ENCODE data around the gene CX3CL1. TPM values are rescaled to one million over a fixed set of nuclear protein-coding genes. Genes with fewer than 3 reads are reported as not detected.
"Not testable (repeated sequence)": the region's sequence is repeated elsewhere in the genome, so short reads cannot be mapped to it uniquely, and the experiment has no call there.

CX3CL1 gene
- total and polyA plus RNA-seq, 3 experiments from 2014 or later: not detected

DNA sequence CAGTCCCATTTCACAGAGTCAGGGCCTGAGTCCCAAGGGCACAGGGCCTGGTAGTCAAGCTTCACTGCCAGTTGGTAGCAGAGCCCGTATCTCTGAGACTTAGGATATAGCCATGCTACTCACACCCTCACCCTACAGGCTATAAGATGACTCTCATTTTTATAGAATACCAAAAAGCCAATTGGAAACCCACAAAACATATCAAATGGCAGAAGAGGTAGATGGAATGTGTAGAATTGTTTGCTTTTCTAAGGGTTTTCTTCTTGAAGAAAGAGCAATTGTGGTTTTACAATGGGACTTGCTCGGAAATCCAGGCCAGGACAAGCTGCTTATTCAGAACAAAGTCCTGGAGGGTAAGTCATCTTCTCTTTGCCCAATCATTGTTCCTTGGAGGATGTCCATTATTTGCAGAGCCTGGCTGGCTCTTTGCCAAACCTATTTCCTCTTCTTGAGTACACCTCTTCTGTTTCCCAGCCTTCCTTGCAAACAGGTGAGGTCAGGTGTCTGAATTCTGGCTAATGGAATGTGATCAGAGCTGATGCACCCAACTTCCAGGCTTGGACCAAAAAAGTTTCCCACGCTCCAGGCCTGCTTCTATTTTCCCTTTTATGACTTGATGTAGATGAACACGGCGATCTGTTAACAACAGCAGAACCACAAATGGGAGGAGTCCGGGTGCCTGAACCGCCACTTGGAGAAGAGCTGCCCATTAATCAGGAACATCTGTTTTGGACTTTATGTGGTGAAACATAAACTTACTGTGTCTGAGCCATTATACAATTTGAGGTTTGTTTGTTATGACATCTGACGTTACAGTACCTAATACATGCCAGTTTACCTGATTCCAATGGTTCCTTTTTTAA lies 30.6 kb upstream of the CX3CL1 start:
- H3K27me3 Mint-ChIP-seq: peaks cover 40 to 70% of the 10 kb centered on the region in 2 donors
- no peak overlapping the region for H3K27ac ChIP-seq (ENCODE audit: low read depth, low read length)
- peaks cover 0 to 4% (median 3%) of the 10 kb centered on the region in 3 donors for H3K4me1 Mint-ChIP-seq
- H3K36me3 Mint-ChIP-seq: peaks cover 0 to 3% (median 2%) of the 10 kb centered on the region in 3 donors
- CTCF ChIA-PET: no interaction called here
- no peaks in the 10 kb centered on the region for H3K36me3 ChIP-seq (ENCODE audit: insufficient read depth, low read length)
- POLR2A ChIA-PET: no interaction called here
- peaks cover 0 to 5% (median 0%) of the 10 kb centered on the region in 5 donors for H3K9me3 Mint-ChIP-seq
- no peak for DNase-seq
- H3K4me1 ChIP-seq (ENCODE audit: insufficient read depth, low read length): peaks cover 4% of the 10 kb centered on the region
- no peak overlapping the region for H3K27ac Mint-ChIP-seq
- no peak overlapping the region for H3K4me3 ChIP-seq (ENCODE audit: low read length)
- peaks cover 10% of the 10 kb centered on the region for H3K27me3 ChIP-seq (ENCODE audit: insufficient read depth, low read length, poor library complexity, severe bottlenecking)
- no peaks in the 10 kb centered on the region for H3K9me3 ChIP-seq (ENCODE audit: low read length)
- H3K4me3 Mint-ChIP-seq: no peak overlapping the region

DNA sequence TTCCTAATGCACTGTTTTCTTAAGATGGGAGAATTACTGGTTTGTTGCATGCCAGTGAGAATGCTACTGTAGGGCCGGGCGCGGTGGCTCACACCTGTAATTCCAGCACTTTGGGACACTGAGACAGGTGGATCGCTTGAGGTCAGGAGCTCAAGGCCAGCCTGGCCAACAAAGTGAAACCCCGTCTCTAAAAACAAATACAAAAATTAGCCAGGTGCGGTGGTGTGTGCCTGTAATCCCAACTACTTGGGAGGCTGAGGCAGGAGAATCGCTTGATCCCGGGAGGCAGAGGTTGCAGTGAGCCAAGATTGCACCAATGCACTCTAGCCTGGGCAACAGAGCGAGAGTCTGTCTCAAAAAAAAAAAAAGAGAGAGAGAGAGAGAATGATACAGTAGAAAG lies 29.7 kb upstream of the CX3CL1 start:
- H3K4me3 ChIP-seq (ENCODE audit: low read length); H3K27ac ChIP-seq (ENCODE audit: low read depth, low read length); H3K9me3 ChIP-seq (ENCODE audit: low read length); H3K9me3 Mint-ChIP-seq; H3K27ac Mint-ChIP-seq; H3K4me1 Mint-ChIP-seq; POLR2A ChIA-PET; H3K4me1 ChIP-seq (ENCODE audit: insufficient read depth, low read length); DNase-seq; H3K4me3 Mint-ChIP-seq; CTCF ChIA-PET; H3K36me3 ChIP-seq (ENCODE audit: insufficient read depth, low read length); H3K27me3 ChIP-seq (ENCODE audit: insufficient read depth, low read length, poor library complexity, severe bottlenecking); H3K36me3 Mint-ChIP-seq: not testable (repeated sequence)
- peaks cover 40 to 79% of the 10 kb centered on the region in 2 donors for H3K27me3 Mint-ChIP-seq

DNA sequence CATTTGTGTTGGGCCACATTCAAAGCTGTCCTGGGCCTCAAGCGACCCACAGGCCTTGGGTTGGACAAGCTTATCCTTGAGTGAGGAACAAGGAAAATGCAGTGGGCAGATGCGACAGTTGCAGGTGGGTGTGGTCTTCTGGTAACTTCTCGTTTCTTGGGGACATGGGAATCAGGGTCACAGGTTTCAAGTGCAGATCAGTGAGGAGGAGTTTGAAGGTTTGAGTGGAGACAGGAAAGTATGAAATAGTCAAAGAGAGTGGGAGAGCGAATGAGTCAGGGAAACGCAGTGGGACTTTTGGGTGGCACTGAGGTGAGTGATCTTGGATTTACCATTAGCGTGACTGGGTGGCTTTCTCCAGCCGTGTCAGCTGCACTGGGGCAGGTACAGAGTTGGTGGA lies 29.1 kb upstream of the CX3CL1 start:
- H3K9me3 ChIP-seq (ENCODE audit: low read length): no peaks in the 10 kb centered on the region
- no peak for DNase-seq
- peaks cover 10% of the 10 kb centered on the region for H3K27me3 ChIP-seq (ENCODE audit: insufficient read depth, low read length, poor library complexity, severe bottlenecking)
- H3K4me3 ChIP-seq (ENCODE audit: low read length): no peak overlapping the region
- Mint-ChIP-seq H3K27me3 (peaks cover 37 to 83% of the 10 kb centered on the region in 2 donors), H3K4me3 (no peak overlapping the region), H3K9me3 (peaks cover 0 to 5% (median 3%) of the 10 kb centered on the region in 5 donors), H3K4me1 (peaks cover 0 to 4% (median 3%) of the 10 kb centered on the region in 3 donors), H3K27ac (peak overlapping the region in 1 of 8 donors; percentile 55), H3K36me3 (peaks cover 0 to 3% (median 2%) of the 10 kb centered on the region in 3 donors)
- H3K27ac ChIP-seq (ENCODE audit: low read depth, low read length): no peak overlapping the region
- H3K4me1 ChIP-seq (ENCODE audit: insufficient read depth, low read length): peaks cover 4% of the 10 kb centered on the region
- H3K36me3 ChIP-seq (ENCODE audit: insufficient read depth, low read length): no peaks in the 10 kb centered on the region
- ChIA-PET CTCF (no interaction called here), POLR2A (no interaction called here)

DNA sequence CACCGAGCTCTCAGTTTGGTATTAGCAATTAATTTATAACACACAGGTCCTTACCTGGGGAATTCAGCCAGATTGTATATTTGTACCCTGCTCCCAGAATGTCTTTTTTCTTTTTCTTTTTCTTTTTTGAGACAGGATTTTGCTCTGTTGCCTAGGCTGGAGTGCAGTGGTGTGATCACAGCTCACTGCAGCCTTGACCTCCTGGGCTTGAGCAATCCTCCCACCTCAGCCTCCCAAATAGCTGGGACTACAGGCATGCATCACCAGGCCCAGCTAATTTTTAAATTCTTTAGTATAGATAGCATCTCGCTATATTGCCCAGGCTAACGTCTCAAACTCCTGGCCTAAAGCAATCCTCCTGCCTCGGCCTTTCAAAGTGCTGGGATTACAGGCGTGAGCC lies 28.2 kb upstream of the CX3CL1 start:
- H3K36me3 Mint-ChIP-seq; H3K4me1 Mint-ChIP-seq; CTCF ChIA-PET; DNase-seq; H3K4me1 ChIP-seq (ENCODE audit: insufficient read depth, low read length); H3K9me3 ChIP-seq (ENCODE audit: low read length); H3K9me3 Mint-ChIP-seq; H3K27ac Mint-ChIP-seq; H3K27ac ChIP-seq (ENCODE audit: low read depth, low read length); H3K4me3 Mint-ChIP-seq; H3K27me3 ChIP-seq (ENCODE audit: insufficient read depth, low read length, poor library complexity, severe bottlenecking); POLR2A ChIA-PET; H3K36me3 ChIP-seq (ENCODE audit: insufficient read depth, low read length); H3K4me3 ChIP-seq (ENCODE audit: low read length): not testable (repeated sequence)
- peaks cover 40 to 83% of the 10 kb centered on the region in 2 donors for H3K27me3 Mint-ChIP-seq

DNA sequence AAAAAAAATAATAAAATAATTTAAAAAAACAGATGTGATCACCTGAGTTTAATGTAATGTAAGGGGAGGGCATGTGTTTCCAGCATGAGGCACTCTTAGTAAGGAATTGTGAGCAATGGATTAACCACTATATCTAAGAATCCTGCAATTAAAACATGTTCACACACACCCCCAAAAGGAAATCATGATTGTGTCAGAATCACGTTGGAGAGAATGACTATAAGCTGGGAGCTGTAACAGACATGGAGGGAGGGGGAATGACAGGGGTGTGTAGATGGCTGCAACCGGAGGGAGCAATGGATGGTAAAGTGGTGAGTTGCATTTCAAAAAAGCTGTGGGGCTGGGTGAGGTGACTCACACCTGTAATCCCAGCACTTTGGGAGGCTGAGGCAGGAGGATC lies 27.3 kb upstream of the CX3CL1 start:
- Mint-ChIP-seq H3K36me3 (peaks cover 0 to 3% (median 2%) of the 10 kb centered on the region in 3 donors), H3K4me1 (peaks cover 8 to 18% (median 10%) of the 10 kb centered on the region in 3 donors), H3K9me3 (peaks cover 0 to 4% (median 2%) of the 10 kb centered on the region in 5 donors), H3K27me3 (peaks cover 41 to 77% of the 10 kb centered on the region in 2 donors), H3K4me3 (no peak overlapping the region), H3K27ac (no peak overlapping the region)
- H3K9me3 ChIP-seq (ENCODE audit: low read length): no peaks in the 10 kb centered on the region
- H3K27me3 ChIP-seq (ENCODE audit: insufficient read depth, low read length, poor library complexity, severe bottlenecking): peaks cover 14% of the 10 kb centered on the region
- DNase-seq: no peak
- no peak overlapping the region for H3K4me3 ChIP-seq (ENCODE audit: low read length)
- no peak overlapping the region for H3K27ac ChIP-seq (ENCODE audit: low read depth, low read length)
- CTCF ChIA-PET: no interaction called here
- H3K36me3 ChIP-seq (ENCODE audit: insufficient read depth, low read length): no peaks in the 10 kb centered on the region
- POLR2A ChIA-PET: no interaction called here
- peaks cover 11% of the 10 kb centered on the region for H3K4me1 ChIP-seq (ENCODE audit: insufficient read depth, low read length)

DNA sequence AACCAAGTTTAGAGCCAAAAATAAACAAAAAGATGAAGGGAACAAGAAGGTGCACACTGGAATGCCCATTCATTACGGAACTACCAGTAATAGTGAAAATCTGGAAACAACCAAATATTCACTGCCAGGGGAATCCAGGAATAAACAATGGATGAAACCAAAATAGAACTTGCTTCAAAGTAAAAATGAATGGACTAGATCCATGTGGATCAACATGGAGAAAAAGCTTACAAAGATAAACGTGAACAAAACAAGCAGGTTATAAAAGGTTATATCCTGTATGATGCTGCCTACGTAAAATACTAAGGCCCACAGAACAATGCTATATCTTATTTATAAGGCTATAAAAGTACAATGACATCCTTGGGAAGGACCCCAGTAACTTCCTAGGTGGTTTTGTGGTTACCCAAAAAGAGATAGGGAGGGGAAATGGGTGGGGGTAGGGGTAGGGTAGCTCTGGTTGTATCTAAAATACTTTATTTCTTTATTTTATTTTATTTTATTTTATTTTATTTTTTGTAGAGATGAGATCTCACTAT lies 26.6 kb upstream of the CX3CL1 start:
- CTCF ChIA-PET: interaction anchor here (0.5 kb wide), 1 partner anchor 24 kb away, joined by 3 read pairs; no protein-coding TSS in a partner anchor
- Histone ChIP-seq H3K4me1 (ENCODE audit: insufficient read depth, low read length) (peaks cover 11% of the 10 kb centered on the region), H3K4me3 (ENCODE audit: low read length) (no peak overlapping the region), H3K9me3 (ENCODE audit: low read length) (no peaks in the 10 kb centered on the region), H3K36me3 (ENCODE audit: insufficient read depth, low read length) (no peaks in the 10 kb centered on the region), H3K27ac (ENCODE audit: low read depth, low read length) (no peak overlapping the region), H3K27me3 (ENCODE audit: insufficient read depth, low read length, poor library complexity, severe bottlenecking) (peaks cover 14% of the 10 kb centered on the region)
- H3K4me1 Mint-ChIP-seq: peaks cover 8 to 19% (median 10%) of the 10 kb centered on the region in 3 donors
- POLR2A ChIA-PET: no interaction called here
- no peak for DNase-seq
- peaks cover 0 to 4% (median 2%) of the 10 kb centered on the region in 5 donors for H3K9me3 Mint-ChIP-seq
- H3K4me3 Mint-ChIP-seq: no peak overlapping the region
- peaks cover 0 to 3% (median 2%) of the 10 kb centered on the region in 3 donors for H3K36me3 Mint-ChIP-seq
- peaks cover 37 to 75% of the 10 kb centered on the region in 2 donors for H3K27me3 Mint-ChIP-seq
- no peak overlapping the region for H3K27ac Mint-ChIP-seq

DNA sequence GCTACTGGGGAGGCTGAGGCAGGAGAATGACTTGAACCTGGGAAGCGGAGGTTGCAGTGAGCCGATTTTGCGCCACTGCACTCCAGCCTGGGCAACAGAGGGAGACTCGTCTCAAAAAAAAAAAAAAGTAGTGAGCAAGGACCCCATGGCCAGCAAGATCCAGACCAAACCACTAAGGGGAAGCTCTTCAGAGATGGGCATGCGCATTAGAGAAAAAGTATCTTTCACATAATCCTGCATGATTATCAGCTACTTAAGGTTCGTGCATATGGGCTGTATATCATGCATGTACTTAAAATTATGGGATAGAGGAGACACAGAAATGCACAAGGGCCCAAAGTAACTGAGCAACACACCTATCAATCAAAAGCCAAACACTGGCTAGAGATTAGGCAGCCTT lies 24.4 kb upstream of the CX3CL1 start:
- Mint-ChIP-seq H3K27me3 (peaks cover 36 to 64% of the 10 kb centered on the region in 2 donors), H3K4me3 (no peak overlapping the region), H3K36me3 (peaks cover 0 to 2% (median 0%) of the 10 kb centered on the region in 3 donors), H3K27ac (peak overlapping the region in 1 of 8 donors; percentile 10), H3K9me3 (peaks cover 0 to 8% (median 0%) of the 10 kb centered on the region in 5 donors), H3K4me1 (peaks cover 8 to 19% (median 10%) of the 10 kb centered on the region in 3 donors)
- Histone ChIP-seq H3K4me3 (ENCODE audit: low read length) (no peak overlapping the region), H3K27me3 (ENCODE audit: insufficient read depth, low read length, poor library complexity, severe bottlenecking) (peaks cover 13% of the 10 kb centered on the region), H3K4me1 (ENCODE audit: insufficient read depth, low read length) (peaks cover 11% of the 10 kb centered on the region), H3K27ac (ENCODE audit: low read depth, low read length) (no peak overlapping the region), H3K9me3 (ENCODE audit: low read length) (no peaks in the 10 kb centered on the region), H3K36me3 (ENCODE audit: insufficient read depth, low read length) (no peaks in the 10 kb centered on the region)
- DNase-seq: no peak
- POLR2A ChIA-PET: no interaction called here
- CTCF ChIA-PET: no interaction called here

DNA sequence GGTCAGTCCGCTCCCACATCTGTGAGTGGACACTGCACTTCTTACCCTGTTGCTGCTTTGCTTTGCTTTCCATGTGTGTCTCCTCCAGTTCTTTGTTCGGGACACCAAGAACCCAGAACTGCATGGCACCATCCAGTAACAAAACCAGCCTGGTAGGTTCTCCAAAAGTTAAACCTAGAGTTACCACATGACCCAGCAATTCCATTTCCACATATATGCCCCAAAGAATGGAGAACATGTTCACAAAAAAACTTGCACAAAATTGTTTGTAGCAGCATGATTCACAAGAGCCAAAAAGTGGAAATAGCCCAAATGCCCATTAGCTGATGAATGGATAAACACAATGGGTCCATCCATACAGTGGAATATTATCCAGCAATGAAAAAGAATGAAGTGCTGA lies 24.0 kb upstream of the CX3CL1 start:
- ChIA-PET CTCF (no interaction called here), POLR2A (no interaction called here)
- DNase-seq: no peak
- H3K4me3 ChIP-seq (ENCODE audit: low read length): no peak overlapping the region
- peaks cover 8 to 19% (median 10%) of the 10 kb centered on the region in 3 donors for H3K4me1 Mint-ChIP-seq
- H3K27ac ChIP-seq (ENCODE audit: low read depth, low read length): no peak overlapping the region
- H3K4me3 Mint-ChIP-seq: no peak overlapping the region
- peaks cover 11% of the 10 kb centered on the region for H3K4me1 ChIP-seq (ENCODE audit: insufficient read depth, low read length)
- H3K9me3 Mint-ChIP-seq: peaks cover 0 to 8% (median 0%) of the 10 kb centered on the region in 5 donors
- peaks cover 0 to 2% (median 0%) of the 10 kb centered on the region in 3 donors for H3K36me3 Mint-ChIP-seq
- H3K27me3 ChIP-seq (ENCODE audit: insufficient read depth, low read length, poor library complexity, severe bottlenecking): peaks cover 13% of the 10 kb centered on the region
- peaks cover 35 to 60% of the 10 kb centered on the region in 2 donors for H3K27me3 Mint-ChIP-seq
- no peak overlapping the region for H3K27ac Mint-ChIP-seq
- H3K36me3 ChIP-seq (ENCODE audit: insufficient read depth, low read length): no peaks in the 10 kb centered on the region
- H3K9me3 ChIP-seq (ENCODE audit: low read length): no peaks in the 10 kb centered on the region
